ENCODE results near the gene SPECC1.
"Not testable (repeated sequence)": the region's sequence is repeated elsewhere in the genome, so short reads cannot be mapped to it uniquely, and the experiment has no call there.

SPECC1 gene

GRCh38 chr17:20262226-20263114 lies 253.3 kb downstream of the SPECC1 start:
- no peak overlapping the region for H3K4me3 ChIP-seq (ENCODE audit: low read depth, low read length)

GRCh38 chr17:20263115-20263433 lies 253.9 kb downstream of the SPECC1 start:
- H3K4me3 ChIP-seq (ENCODE audit: low read depth, low read length), result not testable (repeated sequence)

- no peak overlapping the region for H3K4me3 ChIP-seq (ENCODE audit: low read depth, low read length)
These were observed 254.4 kb downstream of the SPECC1 start for GRCh38 chr17:20263595-20263994.

- H3K4me3 ChIP-seq (ENCODE audit: low read depth, low read length), result no peak overlapping the region
These were observed 255.8 kb downstream of the SPECC1 start for GRCh38 chr17:20264996-20265395.

GRCh38 chr17:20266806-20267458 lies 257.8 kb downstream of the SPECC1 start:
- no peak overlapping the region for H3K4me3 ChIP-seq (ENCODE audit: low read depth, low read length)

- H3K4me3 ChIP-seq (ENCODE audit: low read depth, low read length), result no peak overlapping the region
These were observed 258.3 kb downstream of the SPECC1 start for GRCh38 chr17:20267459-20267842.

GRCh38 chr17:20270369-20270768 lies 261.2 kb downstream of the SPECC1 start:
- H3K4me3 ChIP-seq (ENCODE audit: low read depth, low read length), result no peak overlapping the region

- no peak overlapping the region for H3K4me3 ChIP-seq (ENCODE audit: low read depth, low read length)
These were observed 262.0 kb downstream of the SPECC1 start for GRCh38 chr17:20271011-20271610.

- no peak overlapping the region for H3K4me3 ChIP-seq (ENCODE audit: low read depth, low read length)
These were observed 264.8 kb downstream of the SPECC1 start for GRCh38 chr17:20273741-20274500.

GRCh38 chr17:20275653-20276052 lies 266.5 kb downstream of the SPECC1 start:
- H3K4me3 ChIP-seq (ENCODE audit: low read depth, low read length), result no peak overlapping the region

- H3K4me3 ChIP-seq (ENCODE audit: low read depth, low read length), result no peak overlapping the region
These were observed 267.3 kb downstream of the SPECC1 start for GRCh38 chr17:20276421-20276820.

GRCh38 chr17:20278805-20279204 lies 269.6 kb downstream of the SPECC1 start:
- H3K4me3 ChIP-seq (ENCODE audit: low read depth, low read length), result no peak overlapping the region

GRCh38 chr17:20279631-20280030 lies 270.5 kb downstream of the SPECC1 start:
- H3K4me3 ChIP-seq (ENCODE audit: low read depth, low read length), result no peak overlapping the region

GRCh38 chr17:20280051-20280450 lies 270.9 kb downstream of the SPECC1 start:
- H3K4me3 ChIP-seq (ENCODE audit: low read depth, low read length), result no peak overlapping the region

- no peak overlapping the region for H3K4me3 ChIP-seq (ENCODE audit: low read depth, low read length)
These were observed 271.7 kb downstream of the SPECC1 start for GRCh38 chr17:20280851-20281250.

GRCh38 chr17:20281860-20282259 lies 272.7 kb downstream of the SPECC1 start:
- no peak overlapping the region for H3K4me3 ChIP-seq (ENCODE audit: low read depth, low read length)

- H3K4me3 ChIP-seq (ENCODE audit: low read depth, low read length), result no peak overlapping the region
These were observed 273.6 kb downstream of the SPECC1 start for GRCh38 chr17:20282526-20283308.

GRCh38 chr17:20284022-20284421 lies 274.9 kb downstream of the SPECC1 start:
- H3K4me3 ChIP-seq (ENCODE audit: low read depth, low read length), result no peak overlapping the region

GRCh38 chr17:20284570-20285295 lies 275.6 kb downstream of the SPECC1 start:
- H3K4me3 ChIP-seq (ENCODE audit: low read depth, low read length), result no peak overlapping the region

GRCh38 chr17:20289984-20290383 lies 280.8 kb downstream of the SPECC1 start:
- no peak overlapping the region for H3K4me3 ChIP-seq (ENCODE audit: low read depth, low read length)

Data from iPS-11a (cell line).